Measurements from ENCODE around the gene KIF6. TPM values are rescaled to one million over a fixed set of nuclear protein-coding genes. Genes with fewer than 3 reads are reported as not detected.

KIF6 gene
- total RNA-seq, 4 donors from 2014 or later, result 0.19 to 0.38 TPM; not detected in 2

DNA sequence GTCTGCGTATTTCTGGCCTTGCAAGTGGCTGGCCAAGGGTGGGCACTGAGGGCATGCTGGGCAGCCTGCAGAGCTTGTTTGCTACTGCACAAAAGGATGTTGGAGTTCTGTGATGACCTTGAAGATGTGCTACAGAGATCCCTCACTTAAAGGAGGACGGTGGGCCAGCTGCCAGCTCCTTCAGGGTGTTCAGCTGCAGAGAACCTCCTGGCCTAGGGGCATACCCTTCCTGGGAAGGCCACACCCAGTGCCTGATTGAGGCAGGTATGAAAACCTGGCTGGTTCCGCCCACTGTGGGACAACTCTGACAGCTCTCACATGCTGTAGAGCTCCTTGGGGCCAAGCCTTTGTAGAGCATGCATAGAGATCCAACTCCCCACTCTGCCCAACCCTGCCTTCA is 408.0 kb downstream of the KIF6 start:
- no peak for ATAC-seq (ENCODE audit: low FRiP score)
- TF ChIP-seq, protein P1, sequence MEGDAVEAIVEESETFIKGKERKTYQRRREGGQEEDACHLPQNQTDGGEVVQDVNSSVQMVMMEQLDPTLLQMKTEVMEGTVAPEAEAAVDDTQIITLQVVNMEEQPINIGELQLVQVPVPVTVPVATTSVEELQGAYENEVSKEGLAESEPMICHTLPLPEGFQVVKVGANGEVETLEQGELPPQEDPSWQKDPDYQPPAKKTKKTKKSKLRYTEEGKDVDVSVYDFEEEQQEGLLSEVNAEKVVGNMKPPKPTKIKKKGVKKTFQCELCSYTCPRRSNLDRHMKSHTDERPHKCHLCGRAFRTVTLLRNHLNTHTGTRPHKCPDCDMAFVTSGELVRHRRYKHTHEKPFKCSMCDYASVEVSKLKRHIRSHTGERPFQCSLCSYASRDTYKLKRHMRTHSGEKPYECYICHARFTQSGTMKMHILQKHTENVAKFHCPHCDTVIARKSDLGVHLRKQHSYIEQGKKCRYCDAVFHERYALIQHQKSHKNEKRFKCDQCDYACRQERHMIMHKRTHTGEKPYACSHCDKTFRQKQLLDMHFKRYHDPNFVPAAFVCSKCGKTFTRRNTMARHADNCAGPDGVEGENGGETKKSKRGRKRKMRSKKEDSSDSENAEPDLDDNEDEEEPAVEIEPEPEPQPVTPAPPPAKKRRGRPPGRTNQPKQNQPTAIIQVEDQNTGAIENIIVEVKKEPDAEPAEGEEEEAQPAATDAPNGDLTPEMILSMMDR (IDR thresholded peaks at IDR 0.05), result no peak
- no peak for DNase-seq (ENCODE audit: low spot score)

- TF ChIP-seq, protein P1 (IDR thresholded peaks at IDR 0.05), result no peak
- DNase-seq (ENCODE audit: low spot score), result no peak
- ATAC-seq (ENCODE audit: low FRiP score), result no peak
These were observed 410.9 kb downstream of the KIF6 start, which contains the start of gene KCNK17 for GRCh38 chr6:39314273-39314795. Gene KCNK17, minus strand, starts transcription at chr6:39314419. Its CDS starts 99 bp downstream, at chr6:39314320.

- no peak for DNase-seq (ENCODE audit: low spot score)
- ATAC-seq (ENCODE audit: low FRiP score), result no peak
These were observed 411.5 kb downstream of the KIF6 start for GRCh38 chr6:39313526-39314272.

GRCh38 chr6:39312912-39313525 is 412.2 kb downstream of the KIF6 start:
- DNase-seq (ENCODE audit: low spot score), result no peak
- no peak for ATAC-seq (ENCODE audit: low FRiP score)

More at GRCh38 chr6:39313526-39314272, 411.5 kb downstream of the KIF6 start:
- TF ChIP-seq, protein P1 (IDR thresholded peaks at IDR 0.05), result no peak

DNA sequence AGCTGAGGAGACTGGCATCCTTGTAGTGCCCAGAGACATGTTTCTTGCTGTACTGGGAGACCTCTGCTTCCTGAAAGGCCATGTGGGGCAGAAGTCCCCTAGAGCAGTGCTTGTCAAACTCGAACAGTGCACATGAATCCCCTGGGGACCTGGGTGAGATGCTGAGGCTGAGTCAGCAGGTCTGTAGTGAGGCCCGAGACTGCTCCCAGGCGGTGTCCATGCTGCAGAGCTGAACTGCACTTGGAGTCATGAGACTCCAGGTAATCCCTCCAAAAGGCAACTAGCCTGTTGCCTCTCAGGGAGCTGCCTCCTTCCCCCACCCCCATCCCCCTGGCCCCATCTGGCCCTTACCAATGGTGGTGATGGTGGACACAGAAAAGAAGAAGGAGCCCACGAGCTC is 414.7 kb downstream of the KIF6 start:
- ATAC-seq (ENCODE audit: low FRiP score) (no peak), DNase-seq (ENCODE audit: low spot score) (no peak)
- TF ChIP-seq, protein P1 (IDR thresholded peaks at IDR 0.05), result no peak

More at GRCh38 chr6:39312912-39313525, 412.2 kb downstream of the KIF6 start:
- TF ChIP-seq, protein P1 (IDR thresholded peaks at IDR 0.05), result no peak

- ATAC-seq (ENCODE audit: low FRiP score) (peak; percentile 67), DNase-seq (ENCODE audit: low spot score) (peak; percentile 43)
- TF ChIP-seq, protein P1 (IDR thresholded peaks at IDR 0.05), result no peak
These were observed 415.2 kb downstream of the KIF6 start for GRCh38 chr6:39309942-39310531.

Data from omental fat pad (tissue), 4 donors.